GM12891 (cell line): Measurements from ENCODE around the gene TEX9.

Source experiments
- DNase-seq: peaks from one replicate; pipeline ENCODE4 v3.0.0; 2011; ENCODE audit warnings: low spot score; ENCODE audit not compliant: insufficient read length
- FAIRE-seq: peaks from 2 replicates; lab custom pipeline; 2011; peaks lifted over from hg19 to GRCh38; lab: Jason Lieb, UNC
- PAX5 ChIP-seq: IDR thresholded peaks from 2 replicates; pipeline ENCODE4 v1.6.1; 2011; ENCODE audit warnings: low read length, moderate library complexity, mild to moderate bottlenecking; ENCODE audit not compliant: insufficient read depth, severe bottlenecking
- POLR2A ChIP-seq: IDR thresholded peaks from 2 replicates; pipeline ENCODE4 v1.6.1; 2011; ENCODE audit warnings: low read depth, low read length, control low read depth
- POLR2AphosphoS5 ChIP-seq: IDR thresholded peaks from 2 replicates; pipeline ENCODE4 v1.6.1; 2011; ENCODE audit warnings: low read depth, low read length, control low read depth
- POU2F2 ChIP-seq: IDR thresholded peaks from 2 replicates; pipeline ENCODE4 v1.6.1; 2011; ENCODE audit warnings: low read depth, mild to moderate bottlenecking, control low read depth, low read length, moderate library complexity
- SPI1 ChIP-seq: IDR thresholded peaks from 2 replicates; pipeline ENCODE4 v1.6.1; 2011; ENCODE audit warnings: low read depth, low read length, control low read depth
- TAF1 ChIP-seq: IDR thresholded peaks from 2 replicates; pipeline ENCODE4 v1.6.1; 2011; ENCODE audit warnings: low read depth, low read length, control low read depth

Gene TEX9

GRCh38 chr15:56339594-56339993 is 25.6 kb upstream of the TEX9 start:
- TF ChIP-seq POLR2A (no peak), PAX5 (no peak), POLR2AphosphoS5 (no peak), TAF1 (no peak), SPI1 (no peak), POU2F2 (no peak)
- FAIRE-seq (no peak), DNase-seq (no peak)

DNA sequence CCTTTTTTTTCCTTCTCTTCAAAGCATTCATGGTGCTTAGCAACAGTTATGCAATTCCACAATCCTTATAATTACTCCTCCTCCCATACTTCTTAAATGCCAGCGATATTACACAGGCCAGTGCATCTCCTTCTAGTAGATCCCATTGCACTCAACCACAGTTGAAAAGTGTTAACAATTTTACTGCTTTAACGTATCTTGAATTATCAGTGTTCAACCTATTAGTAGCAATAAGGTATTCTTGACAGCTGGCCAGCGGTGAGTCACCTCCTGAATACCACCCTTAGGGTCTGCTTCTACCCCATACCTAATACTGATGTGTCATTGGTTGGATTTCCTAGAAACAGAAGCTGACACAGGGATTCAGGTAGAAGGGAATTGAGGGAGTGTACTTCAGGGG is 24.0 kb upstream of the TEX9 start:
- DNase-seq = no peak
- FAIRE-seq = no peak
- TF ChIP-seq SPI1 = no peak
- no peak for TF ChIP-seq POU2F2
- no peak for TF ChIP-seq POLR2AphosphoS5
- no peak for TF ChIP-seq TAF1
- no peak for TF ChIP-seq PAX5
- TF ChIP-seq POLR2A = no peak

- TF ChIP-seq POU2F2 = no peak
- TF ChIP-seq PAX5 = no peak
- no peak for TF ChIP-seq POLR2A
- no peak for TF ChIP-seq SPI1
- TF ChIP-seq POLR2AphosphoS5 = no peak
- no peak for TF ChIP-seq TAF1
- DNase-seq = no peak
Observed at GRCh38 chr15:56342653-56343052, 22.6 kb upstream of the TEX9 start.

DNA sequence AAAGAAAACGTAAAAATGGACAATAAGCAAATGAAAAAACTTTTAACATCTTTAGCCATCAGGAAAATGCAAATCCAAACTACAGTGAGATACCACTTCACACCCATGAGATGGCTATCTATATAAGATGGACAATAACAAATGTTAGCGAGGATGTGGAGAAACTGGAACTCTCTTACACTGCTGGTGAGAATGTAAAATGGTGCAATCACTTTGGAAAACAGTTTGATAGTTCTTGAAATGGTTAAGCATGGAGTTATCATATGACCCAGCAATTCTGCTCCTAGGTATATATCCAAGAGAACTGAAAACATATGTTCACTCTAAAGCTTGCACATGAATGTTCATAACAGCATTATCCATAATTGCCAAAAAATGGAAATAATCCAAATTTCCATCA is 21.3 kb upstream of the TEX9 start:
- no peak for DNase-seq
- no peak for FAIRE-seq
- TF ChIP-seq POU2F2 (no peak), TAF1 (no peak), POLR2A (no peak), PAX5 (no peak), SPI1 (no peak), POLR2AphosphoS5 (no peak)

More at GRCh38 chr15:56342653-56343052, 22.6 kb upstream of the TEX9 start:
- no peak for FAIRE-seq

GRCh38 chr15:56344336-56344735 is 20.9 kb upstream of the TEX9 start:
- DNase-seq = no peak
- FAIRE-seq = no peak
- no peak for TF ChIP-seq SPI1
- no peak for TF ChIP-seq POLR2AphosphoS5
- TF ChIP-seq PAX5 = no peak
- TF ChIP-seq POLR2A = no peak
- no peak for TF ChIP-seq TAF1
- TF ChIP-seq POU2F2 = no peak

DNA sequence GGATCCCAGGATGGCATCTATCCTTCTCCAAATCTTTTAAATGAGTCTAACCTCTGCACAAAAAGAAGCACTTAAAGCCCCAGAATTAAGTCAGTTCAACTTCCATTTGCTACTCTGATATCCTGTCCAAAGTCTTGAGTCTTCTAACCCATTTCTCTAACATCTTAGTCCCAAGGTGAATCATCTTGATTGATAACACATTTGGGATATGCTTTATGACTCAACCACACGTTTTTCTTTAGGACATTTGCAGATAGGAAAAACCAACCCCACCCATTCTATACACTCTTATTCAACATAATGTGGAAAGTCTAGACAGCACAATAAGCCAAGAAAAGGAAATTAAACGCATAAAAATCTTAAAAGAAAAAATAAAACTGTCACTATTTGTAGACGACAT is 18.8 kb upstream of the TEX9 start:
- FAIRE-seq (no peak), DNase-seq (no peak)
- TF ChIP-seq POLR2AphosphoS5 (no peak), TAF1 (no peak), SPI1 (no peak), POU2F2 (no peak), PAX5 (no peak), POLR2A (no peak)

DNA sequence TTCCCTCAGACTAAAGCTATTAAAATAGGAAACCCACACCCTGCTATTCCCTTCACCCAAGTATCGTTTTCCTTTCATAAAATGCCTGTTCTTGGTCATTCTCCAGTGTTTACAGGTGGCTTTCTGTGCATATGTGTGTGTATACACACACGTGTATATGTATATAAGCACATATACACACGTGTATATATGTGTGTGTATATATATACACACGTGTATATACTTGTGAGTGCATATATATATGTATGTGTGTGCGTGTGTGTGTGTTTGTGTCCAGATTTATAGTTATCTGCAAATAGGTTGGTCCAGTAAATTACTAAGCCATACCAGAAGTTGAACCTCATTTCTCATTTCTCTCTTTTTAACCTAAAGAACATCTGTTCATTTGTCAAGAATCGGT is 15.7 kb upstream of the TEX9 start:
- FAIRE-seq = peak; percentile 9
- TF ChIP-seq POLR2AphosphoS5 (no peak), POU2F2 (no peak), TAF1 (no peak), SPI1 (no peak), POLR2A (no peak), PAX5 (no peak)
- DNase-seq = no peak

DNA sequence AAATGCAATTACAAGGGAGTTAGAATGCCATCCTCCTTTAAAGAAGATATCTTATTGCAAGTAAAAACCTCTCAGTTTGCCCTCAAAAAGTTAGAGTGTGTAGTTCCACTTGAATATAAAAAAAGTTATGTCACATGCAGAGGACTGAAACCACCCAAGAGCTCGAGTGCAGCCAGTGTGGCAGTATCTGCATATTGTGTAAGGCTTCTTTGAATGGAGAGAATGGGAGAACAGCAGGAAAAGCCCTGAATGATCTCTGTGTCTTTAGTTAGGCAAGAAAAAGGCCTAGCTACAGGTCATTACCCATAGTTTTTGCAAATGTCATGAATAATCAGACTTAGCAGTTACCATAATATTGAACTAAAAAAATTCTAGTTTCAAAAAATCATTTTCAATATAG is 13.9 kb upstream of the TEX9 start:
- DNase-seq (no peak), FAIRE-seq (no peak)
- no peak for TF ChIP-seq SPI1
- no peak for TF ChIP-seq TAF1
- no peak for TF ChIP-seq POU2F2
- TF ChIP-seq POLR2AphosphoS5 = no peak
- TF ChIP-seq POLR2A = no peak
- no peak for TF ChIP-seq PAX5

- FAIRE-seq (no peak), DNase-seq (no peak)
- TF ChIP-seq PAX5 (no peak), POU2F2 (no peak), TAF1 (no peak), POLR2AphosphoS5 (no peak), SPI1 (no peak), POLR2A (no peak)
Observed at GRCh38 chr15:56351957-56352506, 13.2 kb upstream of the TEX9 start.
